Thymus (tissue), 11 donors: Measurements from ENCODE around the gene SMC5. TPM values are rescaled to one million over a fixed set of nuclear protein-coding genes. Genes with fewer than 3 reads are reported as not detected.
"Not testable (repeated sequence)": the region's sequence is repeated elsewhere in the genome, so short reads cannot be mapped to it uniquely, and the experiment has no call there.

Experiments used
- DNase-seq, 9 donors: peaks; one replicate each; pipeline ENCODE4 v3.0.0-alpha.2; 2013; ENCODE audit warnings: low spot score in 9 of 9, low read depth in 6 of 9, missing footprints in 1 of 9
- H3K27ac ChIP-seq, 2 donors: one replicate each; pipeline ENCODE4 v1.5.1; 2013; ENCODE audit warnings: control low read depth in 1 of 2, low read depth in 1 of 2, low read length in 1 of 2, mild to moderate bottlenecking in 1 of 2, moderate library complexity in 1 of 2
- H3K27me3 ChIP-seq, 2 donors: one replicate each; pipeline ENCODE4 v1.5.1; 2013; ENCODE audit warnings: low read length in 1 of 2; ENCODE audit not compliant: control insufficient read depth in 2 of 2, insufficient read depth in 1 of 2
- H3K36me3 ChIP-seq, 2 donors: one replicate each; pipeline ENCODE4 v1.5.1; 2013; ENCODE audit warnings: low read length in 1 of 2, mild to moderate bottlenecking in 1 of 2, moderate library complexity in 1 of 2; ENCODE audit not compliant: control insufficient read depth in 2 of 2, insufficient read depth in 2 of 2
- H3K4me1 ChIP-seq, 2 donors: one replicate each; pipeline ENCODE4 v1.5.1; 2013; ENCODE audit warnings: low read length in 2 of 2; ENCODE audit not compliant: control insufficient read depth in 2 of 2, insufficient read depth in 2 of 2
- H3K4me3 ChIP-seq, 2 donors: one replicate each; pipeline ENCODE4 v1.5.1; 2013; ENCODE audit warnings: low read length in 2 of 2, control low read depth in 1 of 2, mild to moderate bottlenecking in 1 of 2
- H3K9me3 ChIP-seq, 2 donors: one replicate each; pipeline ENCODE4 v1.5.1; 2013; ENCODE audit warnings: low read length in 1 of 2, mild to moderate bottlenecking in 1 of 2; ENCODE audit not compliant: control insufficient read depth in 2 of 2, insufficient read depth in 1 of 2
- WGBS: extraction: QIAGEN DNeasy Blood & Tissue Kit; methylation state at CpG from one replicate; pipeline ENCODE4 v1.1.7; 2013; 5-methylcytosine and 5-hydroxymethylcytosine counted together
- polyA plus RNA-seq: library from polyadenylated mRNA; stranded (reverse); fragments of 200-250 nt; gene quantifications from one replicate; pipeline ENCODE4 v1.2.3, GENCODE V29; 2013
- total RNA-seq: library from RNA; stranded (reverse); fragments of 120-200 nt; gene quantifications from one replicate; pipeline ENCODE4 v1.2.4, GENCODE V29; 2013
- donor health status: healthy.

SMC5 gene
- total and polyA plus RNA-seq, 2 donors, result 17.8 to 25.1 TPM

GRCh38 chr9:70401241-70401640, 142.5 kb downstream of the SMC5 start:
- 99% methylated on average over 6 of the region's 6 CpGs for WGBS
- H3K4me1 ChIP-seq, H3K9me3 ChIP-seq, H3K4me3 ChIP-seq, H3K36me3 ChIP-seq, H3K27me3 ChIP-seq, H3K27ac ChIP-seq, DNase-seq: not testable (repeated sequence)

GRCh38 chr9:70402213-70402612, 143.4 kb downstream of the SMC5 start:
- H3K4me3 ChIP-seq, result no peak overlapping the region
- no peaks in the 10 kb centered on the region for H3K9me3 ChIP-seq
- H3K36me3 ChIP-seq, result no peaks in the 10 kb centered on the region
- DNase-seq, result no peak
- H3K27ac ChIP-seq, result no peak overlapping the region
- WGBS, result 85% methylated on average over 1 of the region's 1 CpG
- H3K4me1 ChIP-seq, result peaks cover 0 to 5% of the 10 kb centered on the region in 2 donors
- no peaks in the 10 kb centered on the region for H3K27me3 ChIP-seq

- no peak overlapping the region for H3K27ac ChIP-seq
- H3K36me3 ChIP-seq, result no peaks in the 10 kb centered on the region
- WGBS, result 95% methylated on average over 2 of the region's 2 CpGs
- no peak overlapping the region for H3K4me3 ChIP-seq
- no peaks in the 10 kb centered on the region for H3K27me3 ChIP-seq
- no peak for DNase-seq
- no peaks in the 10 kb centered on the region for H3K9me3 ChIP-seq
- peaks cover 0 to 5% of the 10 kb centered on the region in 2 donors for H3K4me1 ChIP-seq
Measured at GRCh38 chr9:70403166-70403565, 144.4 kb downstream of the SMC5 start.

- Histone ChIP-seq H3K4me1 (peaks cover 0 to 5% of the 10 kb centered on the region in 2 donors), H3K27ac (no peak overlapping the region), H3K36me3 (no peaks in the 10 kb centered on the region), H3K4me3 (no peak overlapping the region), H3K9me3 (no peaks in the 10 kb centered on the region), H3K27me3 (no peaks in the 10 kb centered on the region)
- 97% methylated on average over 4 of the region's 4 CpGs for WGBS
- DNase-seq, result no peak
Measured at GRCh38 chr9:70403618-70404025, 144.8 kb downstream of the SMC5 start.

- no peaks in the 10 kb centered on the region for H3K9me3 ChIP-seq
- H3K36me3 ChIP-seq, result no peaks in the 10 kb centered on the region
- WGBS, result 97% methylated on average over 2 of the region's 2 CpGs
- H3K4me3 ChIP-seq, result no peak overlapping the region
- DNase-seq, result no peak
- H3K27me3 ChIP-seq, result no peaks in the 10 kb centered on the region
- no peak overlapping the region for H3K27ac ChIP-seq
- peaks cover 0 to 5% of the 10 kb centered on the region in 2 donors for H3K4me1 ChIP-seq
Measured at GRCh38 chr9:70404261-70404660, 145.5 kb downstream of the SMC5 start.

Other genes with a start within 250 kb of the SMC5 start
- gene MAMDC2, start 215.1 kb upstream of the SMC5 start, total RNA-seq, result 0.47 TPM
- gene MAMDC2, start 215.1 kb upstream of the SMC5 start, polyA plus RNA-seq, result 1.2 TPM
- gene KLF9, start 155.7 kb downstream of the SMC5 start, total RNA-seq, result 1.3 TPM
- 35.3 TPM for gene KLF9, start 155.7 kb downstream of the SMC5 start, polyA plus RNA-seq